NCI-H748 (cell line): ENCODE data around the gene HMGN1.

Experiments used
- DNase-seq: peaks from one replicate; lab custom pipeline; 2025; ENCODE audit not compliant: unreplicated experiment; lab: John Stamatoyannopoulos, UW

The HMGN1 gene

DNA sequence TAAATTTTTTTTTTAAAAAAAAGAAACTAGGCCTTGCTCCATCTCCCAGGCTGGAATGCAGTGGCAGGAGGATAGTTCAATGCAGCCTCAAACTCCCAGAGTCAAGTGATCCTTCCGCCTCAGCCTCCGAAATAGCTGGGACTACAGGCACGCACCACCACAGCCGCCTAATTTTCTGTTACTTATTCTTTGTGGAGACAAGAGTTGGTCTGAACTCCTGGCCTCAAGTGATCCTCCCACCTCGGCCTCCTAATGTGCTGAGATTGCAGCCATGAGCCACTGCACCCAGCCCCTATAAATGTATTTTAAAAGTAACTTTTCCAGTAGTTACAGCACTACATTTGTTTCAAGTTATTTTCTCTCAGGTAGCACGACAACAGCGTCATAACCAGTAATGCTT, 37.7 kb downstream of the HMGN1 start:
- DNase-seq = no peak

DNA sequence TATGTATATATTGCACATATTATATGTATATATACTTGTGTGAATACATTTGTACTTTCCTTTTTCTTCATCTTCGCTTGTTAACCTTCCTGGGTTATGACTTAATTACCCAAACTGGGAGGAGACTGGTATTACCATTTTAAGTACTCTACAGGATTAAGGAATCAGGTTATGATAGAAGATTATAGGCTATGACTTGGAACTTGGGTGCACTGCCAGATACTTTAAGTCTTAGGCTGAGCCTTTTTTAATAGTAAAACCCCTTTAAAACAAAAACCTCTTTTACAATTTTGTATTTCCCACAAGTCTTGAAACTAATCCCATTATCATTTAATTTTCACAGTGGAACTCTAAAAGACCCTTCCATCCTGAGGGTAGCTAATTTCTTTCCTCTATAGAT, 41.4 kb downstream of the HMGN1 start:
- no peak for DNase-seq

DNA sequence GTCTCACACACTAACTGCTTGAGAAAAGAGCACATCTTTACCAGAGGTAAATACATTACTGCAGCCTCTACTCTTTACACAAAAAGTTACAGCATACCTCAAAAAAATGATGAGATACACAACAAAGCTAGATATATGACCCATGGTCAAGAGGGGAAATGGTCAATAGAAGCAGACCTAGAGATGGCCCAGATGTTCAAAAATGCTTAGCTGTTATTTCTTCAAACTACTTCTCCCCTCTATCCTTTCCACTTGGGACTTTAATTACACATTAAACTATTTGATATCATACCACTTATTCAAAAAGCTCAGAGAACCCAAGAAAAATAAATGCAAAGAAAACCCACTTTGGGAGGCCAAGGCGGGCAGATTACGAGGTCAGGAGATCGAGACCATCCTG, 48.3 kb downstream of the HMGN1 start:
- DNase-seq = no peak

- DNase-seq = no peak
These were observed 52.0 kb downstream of the HMGN1 start for GRCh38 chr21:39296891-39297290.
